Suprapubic skin (tissue), 4 donors: ENCODE results near the gene SEMA4G. TPM values are rescaled to one million over a fixed set of nuclear protein-coding genes. Genes with fewer than 3 reads are reported as not detected.

Experiments
- DNase-seq, 2 donors: peaks; one replicate each; pipeline ENCODE4 v3.0.0-alpha.2; 2019; ENCODE audit warnings: low spot score in 2 of 2
- H3K27ac ChIP-seq: fragments of 200-600 bp; sonication (generic); one replicate; pipeline ENCODE4 v1.5.1; 2019
- H3K27me3 ChIP-seq: fragments of 200-600 bp; sonication (generic); one replicate; pipeline ENCODE4 v1.5.1; 2019
- H3K36me3 ChIP-seq: fragments of 200-600 bp; sonication (generic); one replicate; pipeline ENCODE4 v1.5.1; 2019
- H3K4me1 ChIP-seq: fragments of 200-600 bp; sonication (generic); one replicate; pipeline ENCODE4 v1.5.1; 2019
- H3K4me3 ChIP-seq: fragments of 200-600 bp; sonication (generic); one replicate; pipeline ENCODE4 v1.5.1; 2019; ENCODE audit warnings: mild to moderate bottlenecking
- H3K9me3 ChIP-seq: fragments of 200-600 bp; sonication (generic); one replicate; pipeline ENCODE4 v1.5.1; 2019
- CTCF ChIP-seq, 2 donors: fragments of 200-600 bp in 1 of 2; fragments of 450-650 bp in 1 of 2; sonication (generic) in 1 of 2; IDR thresholded peaks; one replicate each; pipeline ENCODE4 v1.5.1; 2016 to 2019; ENCODE audit warnings: antibody characterized with exemption in 2 of 2, mild to moderate bottlenecking in 1 of 2, moderate library complexity in 1 of 2
- EP300 ChIP-seq: sonication (generic); formaldehyde crosslinking; IDR thresholded peaks from one replicate; pipeline ENCODE4 v1.6.1; 2017; ENCODE audit warnings: antibody characterized with exemption
- POLR2A ChIP-seq, 2 donors: fragments of 450-650 bp; IDR thresholded peaks; one replicate each; pipeline ENCODE4 v1.6.1; 2017; ENCODE audit warnings: antibody characterized with exemption in 2 of 2, mild to moderate bottlenecking in 2 of 2, moderate library complexity in 2 of 2
- POLR2AphosphoS5 ChIP-seq, 3 donors: sonication (generic); formaldehyde crosslinking; IDR thresholded peaks; one replicate each; pipeline ENCODE4 v1.6.1; 2017; ENCODE audit warnings: antibody characterized with exemption in 3 of 3
- WGBS: methylation state at CpG from one replicate; pipeline ENCODE4 v1.1.5; 2018; 5-methylcytosine and 5-hydroxymethylcytosine counted together
- total RNA-seq, 4 donors: library from RNA; depleted of rRNA; stranded (reverse); fragments of >200 nt; gene quantifications; one replicate each; pipeline ENCODE4 v1.1.0, GENCODE V29; 2016

SEMA4G gene
- total RNA-seq, 4 donors from 2014 or later, result 19.2 to 36.3 (median 30.1) TPM

DNA sequence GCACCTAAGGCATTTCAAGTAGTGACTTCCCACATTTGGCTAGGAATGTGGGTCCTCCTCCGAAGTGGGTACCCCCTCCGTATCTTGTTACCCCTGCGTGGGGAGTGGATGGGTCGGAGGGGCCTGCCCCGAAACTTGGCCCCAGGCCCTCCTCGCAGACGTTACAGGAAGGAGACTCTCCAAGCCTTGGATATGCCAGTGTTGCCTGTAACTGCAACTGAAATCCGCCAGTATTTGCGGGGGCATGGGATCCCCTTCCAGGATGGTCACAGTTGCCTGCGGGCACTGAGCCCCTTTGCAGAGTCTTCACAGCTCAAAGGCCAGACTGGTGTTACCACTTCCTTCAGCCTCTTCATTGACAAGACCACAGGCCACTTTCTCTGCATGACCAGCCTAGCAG is 18.9 kb downstream of the SEMA4G start:
- Histone ChIP-seq H3K4me1 (peaks cover 39% of the 10 kb centered on the region), H3K27ac (no peak overlapping the region), H3K9me3 (no peaks in the 10 kb centered on the region), H3K27me3 (no peaks in the 10 kb centered on the region), H3K4me3 (peak overlapping the region; percentile 83), H3K36me3 (peaks cover 44% of the 10 kb centered on the region)
- no peak for TF ChIP-seq POLR2A (IDR thresholded peaks at IDR 0.05)
- TF ChIP-seq POLR2AphosphoS5 (IDR thresholded peaks at IDR 0.05), result no peak
- TF ChIP-seq EP300, result no peak
- TF ChIP-seq CTCF (IDR thresholded peaks at IDR 0.05), result no peak
- DNase-seq, result no peak
- 69% methylated on average over 8 of the region's 10 CpGs for WGBS

DNA sequence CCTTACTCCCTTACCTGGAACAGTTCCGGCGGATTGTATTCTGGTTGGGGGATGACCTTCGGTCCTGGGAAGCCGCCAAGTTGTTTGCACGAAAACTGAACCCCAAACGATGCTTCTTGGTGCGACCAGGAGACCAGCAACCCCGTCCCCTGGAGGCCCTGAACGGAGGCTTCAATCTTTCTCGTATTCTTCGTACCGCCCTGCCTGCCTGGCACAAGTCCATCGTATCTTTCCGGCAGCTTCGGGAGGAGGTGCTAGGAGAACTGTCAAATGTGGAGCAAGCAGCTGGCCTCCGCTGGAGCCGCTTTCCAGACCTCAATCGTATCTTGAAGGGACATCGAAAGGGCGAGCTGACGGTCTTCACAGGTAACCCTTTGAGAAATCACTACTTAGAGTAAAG is 19.8 kb downstream of the SEMA4G start:
- H3K4me3 ChIP-seq, result no peak overlapping the region
- peaks cover 39% of the 10 kb centered on the region for H3K4me1 ChIP-seq
- no peaks in the 10 kb centered on the region for H3K27me3 ChIP-seq
- H3K36me3 ChIP-seq, result peaks cover 36% of the 10 kb centered on the region
- WGBS, result 93% methylated on average over 21 of the region's 21 CpGs
- no peak overlapping the region for H3K27ac ChIP-seq
- TF ChIP-seq EP300 (no peak), POLR2A (IDR thresholded peaks at IDR 0.05) (no peak), CTCF (IDR thresholded peaks at IDR 0.05) (no peak), POLR2AphosphoS5 (IDR thresholded peaks at IDR 0.05) (no peak)
- no peak for DNase-seq
- H3K9me3 ChIP-seq, result no peaks in the 10 kb centered on the region

- 47% methylated on average over 10 of the region's 10 CpGs for WGBS
- Histone ChIP-seq H3K9me3 (no peaks in the 10 kb centered on the region), H3K4me1 (peaks cover 36% of the 10 kb centered on the region), H3K36me3 (peaks cover 34% of the 10 kb centered on the region), H3K27ac (peak overlapping the region; percentile 3), H3K27me3 (no peaks in the 10 kb centered on the region), H3K4me3 (no peak overlapping the region)
- TF ChIP-seq CTCF (IDR thresholded peaks at IDR 0.05) (peak in 1 of 2 donors; percentile 62), EP300 (no peak)
- DNase-seq, result no peak
These were observed 24.8 kb downstream of the SEMA4G start for GRCh38 chr10:100993986-100994708.

DNA sequence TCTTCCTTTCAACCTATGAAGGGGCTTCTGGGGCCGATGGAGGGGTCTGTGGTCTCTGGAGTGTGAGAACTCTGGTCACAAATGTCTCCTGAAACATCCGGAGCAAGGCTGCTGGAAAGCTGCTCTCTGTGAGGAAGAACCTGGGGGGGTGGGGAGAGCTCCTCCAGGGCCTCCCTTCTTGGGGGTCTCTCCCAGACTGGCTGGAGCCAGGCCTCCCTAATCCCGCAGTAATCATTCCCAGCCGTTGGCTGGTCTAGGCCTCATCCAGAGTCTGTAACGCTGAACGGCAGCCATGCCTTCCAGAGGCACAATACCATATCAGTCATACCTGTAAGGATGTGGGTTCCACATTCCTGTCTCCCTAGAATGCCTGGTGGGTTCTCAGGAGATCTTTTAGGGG is 25.9 kb downstream of the SEMA4G start:
- no peak for DNase-seq
- Histone ChIP-seq H3K4me3 (no peak overlapping the region), H3K27ac (no peak overlapping the region), H3K36me3 (peaks cover 26% of the 10 kb centered on the region), H3K4me1 (peaks cover 27% of the 10 kb centered on the region), H3K27me3 (no peaks in the 10 kb centered on the region), H3K9me3 (no peaks in the 10 kb centered on the region)
- TF ChIP-seq POLR2AphosphoS5 (IDR thresholded peaks at IDR 0.05) (no peak), CTCF (IDR thresholded peaks at IDR 0.05) (no peak), POLR2A (IDR thresholded peaks at IDR 0.05) (no peak), EP300 (no peak)
- 77% methylated on average over 5 of the region's 6 CpGs for WGBS

- 20% methylated on average over 5 of the region's 46 CpGs for WGBS
- peaks cover 44% of the 10 kb centered on the region for H3K4me1 ChIP-seq
These were observed 27.5 kb downstream of the SEMA4G start for GRCh38 chr10:100996678-100997359.

More at GRCh38 chr10:100996678-100997359, 27.5 kb downstream of the SEMA4G start:
- no peak for DNase-seq
- H3K9me3 ChIP-seq, result no peaks in the 10 kb centered on the region
- H3K36me3 ChIP-seq, result peaks cover 12% of the 10 kb centered on the region
- peak overlapping the region; percentile 81 for H3K4me3 ChIP-seq
- H3K27me3 ChIP-seq, result no peaks in the 10 kb centered on the region
- no peak for TF ChIP-seq EP300
- TF ChIP-seq CTCF (IDR thresholded peaks at IDR 0.05), result no peak
- no peak for TF ChIP-seq POLR2AphosphoS5 (IDR thresholded peaks at IDR 0.05)
- TF ChIP-seq POLR2A (IDR thresholded peaks at IDR 0.05), result no peak
- peak overlapping the region; percentile 98 for H3K27ac ChIP-seq
